H1 (cell line): ENCODE results near the gene PARS2. TPM values are rescaled to one million over a fixed set of nuclear protein-coding genes. Genes with fewer than 3 reads are reported as not detected.

Experiments
- ASH2L ChIP-seq: fragments of 200-600, 300-600 bp; sonication (generic); IDR thresholded peaks from one replicate; pipeline ENCODE4 v1.7.1; 2017; ENCODE audit warnings: low read length
- BACH1 ChIP-seq: IDR thresholded peaks from 2 replicates; pipeline ENCODE4 v1.6.1; 2012; ENCODE audit warnings: low read length, improper control_type of control experiment
- BCL11A ChIP-seq, 2 experiments: IDR thresholded peaks; one replicate each; pipeline ENCODE4 v1.6.1; 2011; ENCODE audit warnings: low read depth in 2 of 2, low read length in 2 of 2, mild to moderate bottlenecking in 2 of 2
- CEBPB ChIP-seq: IDR thresholded peaks from 2 replicates; pipeline ENCODE4 v1.6.1; 2012; ENCODE audit warnings: low read depth, low read length
- CTBP2 ChIP-seq: IDR thresholded peaks from 2 replicates; pipeline ENCODE4 v1.7.0; 2011; ENCODE audit warnings: borderline replicate concordance, mild to moderate bottlenecking, moderate library complexity, mixed read lengths, low read length; ENCODE audit not compliant: insufficient read depth, insufficient read length
- EGR1 ChIP-seq: IDR thresholded peaks from 2 replicates; pipeline ENCODE4 v1.6.1; 2011; ENCODE audit warnings: low read depth, low read length, borderline replicate concordance
- GABPA ChIP-seq: IDR thresholded peaks from 2 replicates; pipeline ENCODE4 v1.6.1; 2011; ENCODE audit warnings: mild to moderate bottlenecking, low read length, moderate library complexity, borderline replicate concordance; ENCODE audit not compliant: insufficient read depth
- JUND ChIP-seq: IDR thresholded peaks from 2 replicates; pipeline ENCODE4 v1.6.1; 2011; ENCODE audit warnings: mild to moderate bottlenecking, improper control_type of control experiment, low read length
- KDM5A ChIP-seq: fragments of 200-600 bp; IDR thresholded peaks from 2 replicates; pipeline ENCODE4 v1.7.1; 2012; ENCODE audit warnings: mild to moderate bottlenecking, low read length, inconsistent platforms, mixed read lengths
- NRF1 ChIP-seq: IDR thresholded peaks from 2 replicates; pipeline ENCODE4 v1.6.1; 2011; ENCODE audit warnings: mild to moderate bottlenecking, low read depth, low read length, improper control_type of control experiment
- POLR2AphosphoS5 ChIP-seq: IDR thresholded peaks from 2 replicates; pipeline ENCODE4 v1.6.1; 2011; ENCODE audit warnings: low read depth, low read length
- POU5F1 ChIP-seq: IDR thresholded peaks from 2 replicates; pipeline ENCODE4 v1.6.1; 2011; ENCODE audit warnings: low read depth, mild to moderate bottlenecking, low read length, moderate library complexity
- RAD21 ChIP-seq, 2 experiments: IDR thresholded peaks in 1 of 2; conservative IDR thresholded peaks in 1 of 2; 2 replicates each; pipeline ENCODE4 v1.6.1; 2011; ENCODE audit warnings: low read depth in 2 of 2, low read length in 2 of 2, improper control_type of control experiment in 1 of 2, inconsistent platforms in 1 of 2, mild to moderate bottlenecking in 1 of 2, moderate library complexity in 1 of 2
- RBBP5 ChIP-seq: IDR thresholded peaks from 2 replicates; pipeline ENCODE4 v1.7.1; 2012; ENCODE audit warnings: low read depth, mild to moderate bottlenecking, inconsistent platforms, low read length, moderate library complexity, borderline replicate concordance
- SAP30 ChIP-seq: fragments of 300-600 bp; sonication (generic); IDR thresholded peaks from 2 replicates; pipeline ENCODE4 v1.7.1; 2012; ENCODE audit warnings: low read length, moderate library complexity, mild to moderate bottlenecking, inconsistent platforms; ENCODE audit not compliant: insufficient read depth, insufficient replicate concordance
- SIX5 ChIP-seq: IDR thresholded peaks from 2 replicates; pipeline ENCODE4 v1.6.1; 2011; ENCODE audit warnings: mild to moderate bottlenecking, low read depth, low read length
- SP2 ChIP-seq: IDR thresholded peaks from 2 replicates; pipeline ENCODE4 v1.6.1; 2012; ENCODE audit warnings: mild to moderate bottlenecking, low read length, inconsistent platforms
- TAF7 ChIP-seq: optimal IDR thresholded peaks from 2 replicates; pipeline ENCODE3; 2011; ENCODE audit warnings: low read depth, mild to moderate bottlenecking, inconsistent platforms, low read length, moderate library complexity, borderline replicate concordance
- ZNF274 ChIP-seq: IDR thresholded peaks from 2 replicates; pipeline ENCODE4 v1.7.0; 2012; ENCODE audit warnings: low read length, borderline replicate concordance; ENCODE audit errors: extremely low read depth
- polyA plus RNA-seq, 7 experiments: library from polyadenylated mRNA; depleted of rRNA in 3 of 7; stranded (reverse) in 5 of 7; unstranded in 2 of 7; fragments of >200 nt in 5 of 7; fragments of 200-250 nt in 2 of 7; gene quantifications; 1 replicate in 5 of 7; 2 replicates in 1 of 7; 4 replicates in 1 of 7; pipeline versions ENCODE4 v1.2.1 to v1.2.3, GENCODE V29; 2011 to 2013; ENCODE audit warnings: missing spikeins in 2 of 7, mixed read lengths in 2 of 7
- total RNA-seq: library from RNA; stranded (reverse); fragmentation: NEBNext Ultra II Directional; extraction: Animal tissue kit (Norgen Biotek cat#: 25700); gene quantifications from 2 replicates; pipeline ENCODE4 v1.2.1, GENCODE V29; 2021
- TF ChIP-seq, protein P1 (sequence below): IDR thresholded peaks from 2 replicates; pipeline ENCODE4 v1.6.1; 2012; ENCODE audit warnings: inconsistent platforms
- TF ChIP-seq, protein P2 (sequence below), 3 experiments: IDR thresholded peaks; 1 replicate in 2 of 3; 2 replicates in 1 of 3; pipeline versions ENCODE4 v1.5.1 to v1.6.1; 2011; ENCODE audit warnings: low read length in 3 of 3, mild to moderate bottlenecking in 3 of 3, inconsistent platforms in 2 of 3, low read depth in 1 of 3, moderate library complexity in 1 of 3; ENCODE audit not compliant: insufficient read depth in 1 of 3; ENCODE audit errors: control extremely low read depth in 1 of 3

The PARS2 gene
- total and polyA plus RNA-seq, 2 of the 8 experiments (the other 6 are each of a cell fraction or from before 2014, with no cell fraction given) = 8.9 to 10.0 TPM

- TF ChIP-seq RAD21 (IDR thresholded peaks at IDR 0.05 in 1 of 2, conservative IDR thresholded peaks at IDR 0.05 in 1 of 2; ENCODE audit: low read depth in 2 of 2, low read length in 2 of 2) (no peak; a peak in 1 of 4 replicates), NRF1 (peak; percentile 36), SAP30 (peak; percentile 42), BACH1 (peak; percentile 24; the same call in 1 of the 2 replicates), EGR1 (peak; percentile 31; the same call in 1 of the 2 replicates), BCL11A (IDR thresholded peaks at IDR 0.05; ENCODE audit: low read depth in 2 of 2, low read length in 2 of 2) (no peak), POU5F1 (no peak), GABPA (peak; percentile 85; the same call in 1 of the 2 replicates), TAF7 (peak; percentile 43), POLR2AphosphoS5 (peak; percentile 95), CEBPB (no peak), ASH2L (peak; percentile 63), ZNF274 (no peak), CTBP2 (no peak), SP2 (peak; percentile 90), RBBP5 (peak; percentile 62; the same call in 1 of the 2 replicates), JUND (no peak), SIX5 (no peak), KDM5A (no peak)
- TF ChIP-seq, protein P1, sequence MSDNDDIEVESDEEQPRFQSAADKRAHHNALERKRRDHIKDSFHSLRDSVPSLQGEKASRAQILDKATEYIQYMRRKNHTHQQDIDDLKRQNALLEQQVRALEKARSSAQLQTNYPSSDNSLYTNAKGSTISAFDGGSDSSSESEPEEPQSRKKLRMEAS = peak; percentile 70; the same call in 1 of the 2 replicates
- TF ChIP-seq, protein P2, sequence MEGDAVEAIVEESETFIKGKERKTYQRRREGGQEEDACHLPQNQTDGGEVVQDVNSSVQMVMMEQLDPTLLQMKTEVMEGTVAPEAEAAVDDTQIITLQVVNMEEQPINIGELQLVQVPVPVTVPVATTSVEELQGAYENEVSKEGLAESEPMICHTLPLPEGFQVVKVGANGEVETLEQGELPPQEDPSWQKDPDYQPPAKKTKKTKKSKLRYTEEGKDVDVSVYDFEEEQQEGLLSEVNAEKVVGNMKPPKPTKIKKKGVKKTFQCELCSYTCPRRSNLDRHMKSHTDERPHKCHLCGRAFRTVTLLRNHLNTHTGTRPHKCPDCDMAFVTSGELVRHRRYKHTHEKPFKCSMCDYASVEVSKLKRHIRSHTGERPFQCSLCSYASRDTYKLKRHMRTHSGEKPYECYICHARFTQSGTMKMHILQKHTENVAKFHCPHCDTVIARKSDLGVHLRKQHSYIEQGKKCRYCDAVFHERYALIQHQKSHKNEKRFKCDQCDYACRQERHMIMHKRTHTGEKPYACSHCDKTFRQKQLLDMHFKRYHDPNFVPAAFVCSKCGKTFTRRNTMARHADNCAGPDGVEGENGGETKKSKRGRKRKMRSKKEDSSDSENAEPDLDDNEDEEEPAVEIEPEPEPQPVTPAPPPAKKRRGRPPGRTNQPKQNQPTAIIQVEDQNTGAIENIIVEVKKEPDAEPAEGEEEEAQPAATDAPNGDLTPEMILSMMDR (IDR thresholded peaks at IDR 0.05; ENCODE audit: control extremely low read depth in 1 of 3, insufficient read depth in 1 of 3, low read depth in 1 of 3, low read length in 3 of 3) = peak in 1 of 3 experiments; percentile 9; a peak in 1 of 4 replicates
Measured at GRCh38 chr1:54764133-54764921, at the start of gene PARS2 (continued).
